Activated CD4-positive, alpha-beta T cell treated with anti-CD3 and anti-CD28 coated beads, Interleukin-2, amount 10 ng/mL, durations not matched to agents 7 days and 5 days (primary cell): ENCODE results near the gene MTREX. TPM values are rescaled to one million over a fixed set of nuclear protein-coding genes. Genes with fewer than 3 reads are reported as not detected.
A peak's percentile ranks its signal among the peaks of the same experiment; 100 is the strongest.

Experiments
- CTCF ChIA-PET: fragments of 350-600 bp; sonication (Branson Sonifier 250); formaldehyde crosslinking; loops from one replicate; lab custom pipeline; 2021; ENCODE audit warnings: antibody characterized with exemption; lab: Charles Lee
- POLR2A ChIA-PET: fragments of 350-600 bp; sonication (Branson Sonifier 250); formaldehyde crosslinking; loops from one replicate; lab custom pipeline; 2021; ENCODE audit warnings: antibody characterized with exemption; lab: Charles Lee
- DNase-seq: peaks from one replicate; pipeline ENCODE4 v3.0.0-alpha.2; 2020
- H3K27ac Mint-ChIP-seq: one replicate; pipeline ENCODE4 v1.8.0; 2021; ENCODE audit warnings: mild to moderate bottlenecking, moderate library complexity, mixed read lengths
- H3K27me3 Mint-ChIP-seq: one replicate; pipeline ENCODE4 v1.8.0; 2021; ENCODE audit warnings: mixed read lengths
- H3K36me3 Mint-ChIP-seq: one replicate; pipeline ENCODE4 v1.8.0; 2021; ENCODE audit warnings: low read depth, mixed read lengths
- H3K4me1 Mint-ChIP-seq: one replicate; pipeline ENCODE4 v1.8.0; 2021; ENCODE audit warnings: mixed read lengths
- H3K4me3 Mint-ChIP-seq: one replicate; pipeline ENCODE4 v1.8.0; 2021; ENCODE audit warnings: mild to moderate bottlenecking, moderate library complexity, mixed read lengths
- H3K9me3 Mint-ChIP-seq: one replicate; pipeline ENCODE4 v1.8.0; 2021; ENCODE audit warnings: mixed read lengths
- total RNA-seq, 2 experiments: library from RNA; stranded (reverse); gene quantifications; one replicate each; pipeline ENCODE4 v1.2.3, GENCODE V29; 2021

MTREX gene
- 10 to 100 TPM; 71.8 to 76.1 TPM for total RNA-seq

GRCh38 chr5:55307383-55308253 lies at the start of gene MTREX, which contains the start of gene DHX29:
Gene MTREX (plus strand): TSS chr5:55307989. CDS start chr5:55308014, 25 bp downstream.
Gene DHX29 (minus strand): TSS chr5:55307694. CDS start chr5:55307573, 121 bp downstream.
- Mint-ChIP-seq H3K36me3 (peaks cover 22% of the 10 kb centered on the region), H3K27ac (no peak within 1 kb of the TSS), H3K4me3 (no peak within 1 kb of the TSS), H3K4me1 (peaks cover 26% of the 10 kb centered on the region), H3K27me3 (no peaks in the 10 kb centered on the region), H3K9me3 (no peaks in the 10 kb centered on the region)
- POLR2A ChIA-PET, result interaction anchor here (0.7 kb wide), 3 partner anchors 77 to 539 kb away, joined by 3 to 18 read pairs (median 3); no protein-coding TSS in a partner anchor
- DNase-seq, result peak; percentile 91
- CTCF ChIA-PET, result interaction anchor here (1.3 to 2.9 kb wide), 5 partner anchors 10 to 73 kb away, joined by 5 to 12 read pairs (median 6); no protein-coding TSS in a partner anchor

GRCh38 chr5:55258339-55258738 lies 49.5 kb upstream of the MTREX start:
- Mint-ChIP-seq H3K4me1 (no peaks in the 10 kb centered on the region), H3K27me3 (no peaks in the 10 kb centered on the region), H3K27ac (no peak overlapping the region), H3K9me3 (no peaks in the 10 kb centered on the region), H3K36me3 (peaks cover 38% of the 10 kb centered on the region), H3K4me3 (no peak overlapping the region)
- ChIA-PET POLR2A (no interaction called here), CTCF (interaction anchor here (2.6 kb wide), 1 partner anchor 12 kb away, joined by 7 read pairs; no protein-coding TSS in a partner anchor)
- no peak for DNase-seq

GRCh38 chr5:55276771-55277170 lies 31.0 kb upstream of the MTREX start:
- ChIA-PET POLR2A (no interaction called here), CTCF (interaction anchor here (1.1 kb wide), 1 partner anchor 27 kb away, joined by 3 read pairs; no protein-coding TSS in a partner anchor)
- peaks cover 43% of the 10 kb centered on the region for H3K36me3 Mint-ChIP-seq
- no peaks in the 10 kb centered on the region for H3K9me3 Mint-ChIP-seq
- no peak for DNase-seq
- no peaks in the 10 kb centered on the region for H3K27me3 Mint-ChIP-seq
- H3K4me3 Mint-ChIP-seq, result no peak overlapping the region
- H3K4me1 Mint-ChIP-seq, result no peaks in the 10 kb centered on the region
- no peak overlapping the region for H3K27ac Mint-ChIP-seq

- Mint-ChIP-seq H3K4me3 (no peak overlapping the region), H3K36me3 (peaks cover 45% of the 10 kb centered on the region), H3K4me1 (no peaks in the 10 kb centered on the region), H3K27ac (no peak overlapping the region), H3K27me3 (no peaks in the 10 kb centered on the region), H3K9me3 (no peaks in the 10 kb centered on the region)
- DNase-seq, result no peak
- CTCF ChIA-PET, result interaction anchor here (0.8 kb wide), 1 partner anchor 9 kb away, joined by 3 read pairs; no protein-coding TSS in a partner anchor
- POLR2A ChIA-PET, result no interaction called here
These were observed 29.0 kb upstream of the MTREX start for GRCh38 chr5:55278778-55279177.

GRCh38 chr5:55286411-55286933 lies 21.3 kb upstream of the MTREX start:
- H3K27me3 Mint-ChIP-seq, result no peaks in the 10 kb centered on the region
- no peak for DNase-seq
- POLR2A ChIA-PET, result no interaction called here
- peaks cover 43% of the 10 kb centered on the region for H3K36me3 Mint-ChIP-seq
- no peaks in the 10 kb centered on the region for H3K9me3 Mint-ChIP-seq
- CTCF ChIA-PET, result no interaction called here
- H3K4me3 Mint-ChIP-seq, result no peak overlapping the region
- no peaks in the 10 kb centered on the region for H3K4me1 Mint-ChIP-seq
- H3K27ac Mint-ChIP-seq, result no peak overlapping the region

GRCh38 chr5:55289808-55290207 lies 18.0 kb upstream of the MTREX start:
- CTCF ChIA-PET, result interaction anchor here (0.7 to 1.4 kb wide), 2 partner anchors 12 to 17 kb away, joined by 4 to 6 read pairs; no protein-coding TSS in a partner anchor
- DNase-seq, result no peak

GRCh38 chr5:55290991-55291390 lies 16.8 kb upstream of the MTREX start:
- DNase-seq, result no peak
- no peaks in the 10 kb centered on the region for H3K9me3 Mint-ChIP-seq
- ChIA-PET CTCF (no interaction called here), POLR2A (no interaction called here)
- H3K36me3 Mint-ChIP-seq, result peaks cover 57% of the 10 kb centered on the region
- H3K27ac Mint-ChIP-seq, result no peak overlapping the region
- no peaks in the 10 kb centered on the region for H3K27me3 Mint-ChIP-seq
- H3K4me1 Mint-ChIP-seq, result no peaks in the 10 kb centered on the region
- no peak overlapping the region for H3K4me3 Mint-ChIP-seq

More at GRCh38 chr5:55289808-55290207, 18.0 kb upstream of the MTREX start:
- POLR2A ChIA-PET, result no interaction called here
- no peaks in the 10 kb centered on the region for H3K27me3 Mint-ChIP-seq
- no peaks in the 10 kb centered on the region for H3K4me1 Mint-ChIP-seq
- H3K36me3 Mint-ChIP-seq, result peaks cover 55% of the 10 kb centered on the region
- no peak overlapping the region for H3K4me3 Mint-ChIP-seq
- no peak overlapping the region for H3K27ac Mint-ChIP-seq
- no peaks in the 10 kb centered on the region for H3K9me3 Mint-ChIP-seq

- peaks cover 3% of the 10 kb centered on the region for H3K4me1 Mint-ChIP-seq
- no peak for DNase-seq
These were observed 12.9 kb upstream of the MTREX start for GRCh38 chr5:55294935-55295334.

GRCh38 chr5:55300890-55301289 lies 6.9 kb upstream of the MTREX start:
- no peak overlapping the region for H3K27ac Mint-ChIP-seq
- H3K4me3 Mint-ChIP-seq, result no peak overlapping the region
- POLR2A ChIA-PET, result no interaction called here
- peaks cover 4% of the 10 kb centered on the region for H3K9me3 Mint-ChIP-seq
- H3K36me3 Mint-ChIP-seq, result peaks cover 31% of the 10 kb centered on the region
- no peaks in the 10 kb centered on the region for H3K27me3 Mint-ChIP-seq
- CTCF ChIA-PET, result no interaction called here
- H3K4me1 Mint-ChIP-seq, result peaks cover 15% of the 10 kb centered on the region
- no peak for DNase-seq

More at GRCh38 chr5:55294935-55295334, 12.9 kb upstream of the MTREX start:
- H3K27ac Mint-ChIP-seq, result no peak overlapping the region
- ChIA-PET CTCF (interaction anchor here (0.9 kb wide), 1 partner anchor 14 kb away, joined by 6 read pairs; no protein-coding TSS in a partner anchor), POLR2A (no interaction called here)
- no peaks in the 10 kb centered on the region for H3K27me3 Mint-ChIP-seq
- H3K4me3 Mint-ChIP-seq, result no peak overlapping the region
- H3K9me3 Mint-ChIP-seq, result no peaks in the 10 kb centered on the region
- H3K36me3 Mint-ChIP-seq, result peaks cover 56% of the 10 kb centered on the region

- Mint-ChIP-seq H3K9me3 (peaks cover 4% of the 10 kb centered on the region), H3K4me1 (peaks cover 13% of the 10 kb centered on the region), H3K36me3 (peaks cover 19% of the 10 kb centered on the region), H3K4me3 (no peak overlapping the region), H3K27me3 (no peaks in the 10 kb centered on the region), H3K27ac (no peak overlapping the region)
- ChIA-PET CTCF (interaction anchor here (0.8 to 1.3 kb wide), 3 partner anchors 8 to 26 kb away, joined by 3 read pairs; no protein-coding TSS in a partner anchor), POLR2A (no interaction called here)
- no peak for DNase-seq
These were observed 4.5 kb upstream of the MTREX start for GRCh38 chr5:55303238-55303690.

- no peaks in the 10 kb centered on the region for H3K27me3 Mint-ChIP-seq
- peaks cover 4% of the 10 kb centered on the region for H3K9me3 Mint-ChIP-seq
- CTCF ChIA-PET, result no interaction called here
- no peak overlapping the region for H3K4me3 Mint-ChIP-seq
- H3K4me1 Mint-ChIP-seq, result peaks cover 13% of the 10 kb centered on the region
- no peak overlapping the region for H3K27ac Mint-ChIP-seq
- H3K36me3 Mint-ChIP-seq, result peaks cover 19% of the 10 kb centered on the region
- DNase-seq, result no peak
- POLR2A ChIA-PET, result no interaction called here
These were observed 3.2 kb upstream of the MTREX start for GRCh38 chr5:55304584-55304983.

GRCh38 chr5:55305345-55305744 lies 2.4 kb upstream of the MTREX start:
- ChIA-PET CTCF (interaction anchor here (2.9 kb wide), 1 partner anchor 12 kb away, joined by 12 read pairs; no protein-coding TSS in a partner anchor), POLR2A (no interaction called here)
- no peaks in the 10 kb centered on the region for H3K27me3 Mint-ChIP-seq
- peaks cover 19% of the 10 kb centered on the region for H3K36me3 Mint-ChIP-seq
- DNase-seq, result no peak
- H3K27ac Mint-ChIP-seq, result no peak overlapping the region
- no peak overlapping the region for H3K4me3 Mint-ChIP-seq
- peaks cover 13% of the 10 kb centered on the region for H3K4me1 Mint-ChIP-seq
- peaks cover 4% of the 10 kb centered on the region for H3K9me3 Mint-ChIP-seq
